NCI-H1417 (cell line): Measurements from ENCODE around the gene SPRED1.
"Not testable (repeated sequence)": the region's sequence is repeated elsewhere in the genome, so short reads cannot be mapped to it uniquely, and the experiment has no call there.

Source experiments
- DNase-seq, 3 experiments: peaks; one replicate each; lab custom pipeline; 2025; lab: John Stamatoyannopoulos, UW

SPRED1 gene

GRCh38 chr15:38231436-38231835 is 21.2 kb upstream of the SPRED1 start:
- DNase-seq: no peak

- not testable (repeated sequence) for DNase-seq
Observed at GRCh38 chr15:38237021-38237420, 15.6 kb upstream of the SPRED1 start.

- DNase-seq: no peak
Observed at GRCh38 chr15:38238311-38238710, 14.3 kb upstream of the SPRED1 start.

- DNase-seq: no peak
Observed at GRCh38 chr15:38242055-38242454, 10.6 kb upstream of the SPRED1 start.

GRCh38 chr15:38243278-38244055 is 9.2 kb upstream of the SPRED1 start:
- no peak for DNase-seq

DNA sequence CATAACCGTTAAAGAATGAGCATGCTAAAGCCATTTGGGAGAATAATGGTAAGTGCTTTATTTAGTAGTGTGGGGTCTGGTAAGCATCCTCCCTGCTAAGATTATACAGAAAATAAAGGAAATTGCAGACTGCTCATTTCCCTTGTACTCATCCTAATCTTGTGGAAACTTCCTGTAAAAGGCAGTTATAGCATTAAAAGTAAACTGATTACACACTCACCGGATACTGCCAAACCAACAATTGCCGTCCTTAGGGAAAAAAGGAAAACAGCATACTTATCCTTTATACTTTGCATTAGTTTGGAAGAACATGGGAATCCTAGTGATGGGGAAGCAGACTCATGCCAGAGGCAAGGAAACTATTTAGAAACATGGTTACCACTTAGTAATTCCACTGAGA is 5.3 kb upstream of the SPRED1 start:
- no peak for DNase-seq

- DNase-seq: peak in 2 of 3 experiments; percentile 7 to 24
Observed at GRCh38 chr15:38253351-38253781, 730 bp downstream of the SPRED1 start.

GRCh38 chr15:38254051-38254883 is 1.6 kb downstream of the SPRED1 start:
- DNase-seq: peak; percentile 50 to 79 (median 59)

GRCh38 chr15:38255690-38256089 is 3.1 kb downstream of the SPRED1 start:
- no peak for DNase-seq

DNA sequence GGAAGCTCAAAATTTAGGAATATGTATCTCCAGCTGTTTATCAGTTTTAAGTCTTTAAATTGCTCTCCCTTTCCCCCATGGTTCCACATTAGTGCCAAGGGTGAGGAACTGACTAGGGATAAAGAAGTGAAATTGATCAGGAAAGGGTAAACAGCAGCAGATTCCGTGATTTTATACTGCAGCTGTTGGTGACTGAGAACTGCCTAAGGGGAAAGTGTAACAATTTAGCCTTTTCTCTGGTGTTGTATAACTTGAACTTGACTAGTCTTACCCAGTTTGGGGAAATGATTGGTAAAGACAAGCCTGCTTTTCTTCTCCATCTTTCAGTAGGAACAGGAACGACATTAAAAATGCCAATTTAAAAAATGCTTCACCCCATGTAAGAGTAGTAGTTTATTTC is 5.0 kb downstream of the SPRED1 start:
- DNase-seq: no peak

DNA sequence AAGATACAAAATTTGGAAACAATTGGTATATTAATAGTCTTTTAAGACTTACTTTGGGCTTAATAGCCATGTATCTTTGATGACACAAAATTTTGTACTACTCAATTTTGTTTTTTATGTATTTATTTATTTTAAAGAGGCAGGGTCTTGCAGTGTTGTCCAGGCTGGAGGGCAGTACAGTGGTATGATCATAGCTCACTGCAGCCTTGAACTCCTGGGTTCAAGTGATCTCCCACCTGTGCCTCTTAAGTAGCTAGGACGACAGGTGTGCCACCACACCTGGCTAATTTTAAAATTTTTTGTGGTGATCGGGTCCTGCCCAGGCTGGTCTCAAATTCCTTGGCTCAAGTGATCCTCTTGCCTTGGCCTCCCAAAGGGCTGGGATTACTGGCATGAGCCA is 6.5 kb downstream of the SPRED1 start:
- DNase-seq: no peak

DNA sequence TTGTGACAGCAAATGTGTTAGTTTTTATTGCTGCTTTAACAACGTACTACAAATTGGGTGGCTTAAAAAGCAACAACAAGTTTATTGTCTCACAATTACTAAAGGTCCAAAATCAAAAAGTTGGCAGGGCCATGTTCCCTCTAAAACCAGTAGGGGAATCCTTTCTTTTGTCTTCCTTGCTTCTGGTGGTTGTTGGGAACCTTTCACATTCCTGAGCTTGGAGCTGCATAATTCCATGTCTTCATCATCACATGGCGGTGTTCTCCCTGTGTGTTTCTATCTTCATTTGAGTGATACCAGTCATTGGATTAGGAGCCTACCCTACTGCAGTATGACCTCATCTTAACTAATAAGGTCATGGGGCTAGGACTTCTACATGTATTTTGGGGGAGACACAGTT is 7.4 kb downstream of the SPRED1 start:
- no peak for DNase-seq

GRCh38 chr15:38263251-38263650 is 10.6 kb downstream of the SPRED1 start:
- DNase-seq: no peak

DNA sequence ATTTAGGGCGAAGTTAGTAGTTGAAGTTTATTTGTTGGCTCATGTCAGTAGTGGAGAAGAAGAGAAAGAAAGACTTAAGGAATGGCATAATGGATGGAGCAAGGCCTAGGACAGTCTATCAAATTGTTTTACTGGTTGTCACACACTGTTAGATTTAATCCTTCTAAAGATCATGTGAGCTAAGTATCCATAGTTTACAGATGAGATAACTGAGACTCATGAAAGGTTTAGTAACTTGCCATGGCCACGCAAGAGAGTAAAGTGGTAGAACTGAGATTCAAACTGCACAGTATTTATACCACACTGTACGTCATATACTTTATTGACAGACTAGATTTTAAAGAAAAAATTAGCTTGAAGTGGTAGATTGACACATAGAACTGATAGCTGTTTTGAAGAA is 11.4 kb downstream of the SPRED1 start:
- no peak for DNase-seq

DNA sequence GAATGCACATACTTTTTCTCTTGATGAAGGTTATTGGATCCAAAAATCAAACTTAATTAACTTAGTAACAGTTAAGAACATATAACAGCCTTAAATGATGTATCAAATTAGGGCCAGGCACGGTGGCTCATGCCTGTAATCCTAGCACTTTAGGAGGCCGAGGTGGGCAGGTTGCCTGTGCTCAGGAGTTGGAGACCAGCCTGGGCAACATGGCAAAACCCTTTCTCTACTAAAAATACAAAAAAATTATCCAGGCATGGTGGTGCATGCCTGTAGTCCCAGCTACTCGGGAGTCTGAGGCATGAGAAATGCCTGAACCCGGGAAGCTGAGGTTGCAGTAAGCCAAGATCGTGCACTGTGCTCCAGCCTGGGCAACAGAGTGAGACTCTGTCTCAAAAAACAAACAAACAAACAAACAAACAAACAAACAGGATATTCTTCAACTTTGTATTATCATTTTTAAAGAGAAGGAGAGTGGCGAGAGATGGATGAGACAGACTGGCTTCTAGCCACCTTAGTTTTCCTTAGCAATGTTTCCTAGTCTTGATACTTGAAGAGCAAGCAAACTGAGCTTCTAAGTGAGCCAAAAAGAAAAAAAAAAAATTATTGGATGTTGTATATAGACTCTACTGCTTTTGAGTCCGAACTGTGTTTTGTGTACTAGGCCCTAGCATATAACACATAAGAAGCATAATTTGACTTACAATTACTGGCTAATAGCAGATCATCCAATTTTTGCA is 13.8 kb downstream of the SPRED1 start:
- DNase-seq: no peak

DNA sequence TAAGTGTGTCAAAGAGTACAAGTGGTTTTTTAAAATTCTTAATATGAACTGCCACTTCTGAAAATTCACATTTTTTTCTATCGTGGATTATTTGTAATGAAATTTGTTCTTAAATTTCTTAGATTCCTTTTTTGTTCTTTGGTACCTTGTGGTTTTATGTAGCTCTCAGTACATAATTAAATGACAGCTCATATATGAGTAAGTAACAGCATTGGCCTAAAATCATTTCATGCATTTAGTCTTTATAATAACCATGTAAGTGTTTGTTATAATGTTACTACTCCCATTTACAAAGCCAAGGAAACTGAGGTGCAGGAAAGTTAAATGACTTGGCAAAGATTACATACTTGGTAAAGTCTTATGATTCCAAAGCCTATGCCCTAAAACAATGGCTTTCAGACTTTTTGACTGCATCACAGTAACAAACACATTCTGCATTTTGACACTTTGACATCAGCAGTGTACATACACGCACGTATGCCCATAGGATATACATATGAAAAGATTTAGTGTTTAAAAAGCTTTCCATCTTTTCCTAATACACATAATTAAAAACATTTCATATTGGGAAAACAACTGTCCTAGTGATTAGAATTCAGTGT is 14.9 kb downstream of the SPRED1 start:
- no peak for DNase-seq

- no peak for DNase-seq
Observed at GRCh38 chr15:38271144-38271543, 18.5 kb downstream of the SPRED1 start.

DNA sequence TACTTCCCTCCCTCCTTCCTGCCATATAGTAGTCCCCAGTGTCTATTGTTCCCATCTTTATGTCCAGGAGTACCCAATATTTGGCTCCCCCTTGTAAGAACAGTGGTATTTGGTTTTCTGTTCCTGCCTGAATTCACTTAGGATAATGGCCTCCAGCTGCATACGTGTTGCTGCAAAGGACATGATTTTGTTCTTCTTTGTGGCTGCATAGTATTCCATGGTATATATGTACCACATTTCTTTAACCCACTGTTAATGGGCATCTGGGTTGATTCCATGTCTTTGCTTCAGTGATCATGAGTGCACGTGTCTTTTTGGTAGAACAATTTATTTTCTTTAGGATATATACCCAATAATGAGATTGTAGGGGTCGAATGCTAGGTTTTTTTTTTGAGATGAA is 19.3 kb downstream of the SPRED1 start:
- no peak for DNase-seq

DNA sequence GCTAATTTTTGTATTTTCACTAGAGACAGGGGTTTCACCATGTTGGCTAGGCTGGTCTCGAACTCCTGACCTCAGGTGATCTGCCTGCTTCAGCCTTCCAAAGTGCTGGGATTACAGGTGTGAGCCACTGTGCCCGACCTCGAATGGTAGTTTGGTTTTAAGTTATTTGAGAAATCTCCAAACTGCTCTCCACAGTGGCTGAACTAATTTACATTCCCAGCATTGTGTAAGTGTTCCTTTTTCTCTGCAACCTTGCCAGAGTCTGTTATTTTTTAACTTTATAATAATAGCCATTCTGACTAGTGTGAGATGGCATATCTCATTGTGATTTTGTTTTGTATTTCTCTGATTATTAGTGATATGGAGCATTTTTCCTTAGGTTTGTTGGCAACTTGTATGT is 19.8 kb downstream of the SPRED1 start:
- not testable (repeated sequence) for DNase-seq

GRCh38 chr15:38274135-38274534 is 21.5 kb downstream of the SPRED1 start:
- no peak for DNase-seq

GRCh38 chr15:38275959-38276358 is 23.3 kb downstream of the SPRED1 start:
- DNase-seq: no peak

DNA sequence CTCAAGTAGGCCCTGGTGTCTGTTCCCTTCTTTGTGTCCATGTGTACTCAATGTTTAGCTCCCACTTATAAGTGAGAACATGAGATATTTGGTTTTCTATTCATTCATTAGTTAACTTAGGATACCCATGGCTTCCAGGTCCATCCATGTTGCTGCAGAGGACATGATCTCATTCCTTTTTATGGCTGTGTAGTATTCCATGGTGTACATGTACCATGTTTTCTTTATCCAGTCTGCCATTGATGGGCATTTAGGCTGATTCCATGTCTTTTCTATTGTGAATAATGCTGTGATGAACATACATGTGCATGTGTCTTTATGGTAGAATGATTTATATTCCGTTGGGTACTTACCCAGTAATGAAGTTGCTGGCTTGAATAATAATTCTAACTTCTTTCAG is 24.6 kb downstream of the SPRED1 start:
- DNase-seq: not testable (repeated sequence)
